Measurements from ENCODE around the gene LSG1. TPM values are rescaled to one million over a fixed set of nuclear protein-coding genes. Genes with fewer than 3 reads are reported as not detected.
A peak's percentile ranks its signal among the peaks of the same experiment; 100 is the strongest.

LSG1 gene
- total RNA-seq, 1 donor from 2014 or later, result 41.2 TPM

- Histone ChIP-seq H3K4me3 (peak overlapping the region; percentile 60), H3K9me3 (ENCODE audit: low read depth) (no peaks in the 10 kb centered on the region), H3K36me3 (no peaks in the 10 kb centered on the region), H3K79me2 (ENCODE audit: low read depth) (no peaks in the 10 kb centered on the region), H3F3A (ENCODE audit: low read depth) (peaks cover 19% of the 10 kb centered on the region), H3K27me3 (peaks cover 39% of the 10 kb centered on the region), H3K27ac (no peak overlapping the region), H3K9ac (no peak overlapping the region), H3K4me2 (peak overlapping the region; percentile 83), H3K4me1 (peaks cover 5% of the 10 kb centered on the region), H4K20me1 (ENCODE audit: low read depth) (no peaks in the 10 kb centered on the region), H2AFZ (replicated peaks) (peak overlapping the region; percentile 82)
- peak; percentile 49 for DNase-seq (ENCODE audit: low spot score)
- no peak overlapping the region for H3K27ac Mint-ChIP-seq
- H3K36me3 Mint-ChIP-seq, result no peaks in the 10 kb centered on the region
- TF ChIP-seq CTCF (IDR thresholded peaks at IDR 0.05) (no peak), EZH2 (IDR thresholded peaks at IDR 0.05) (no peak)
- H3K27me3 Mint-ChIP-seq (ENCODE audit: insufficient read depth, low read depth), result peaks cover 24% of the 10 kb centered on the region
- peak overlapping the region; percentile 25 for H3K4me3 Mint-ChIP-seq
- H3K4me1 Mint-ChIP-seq, result peaks cover 51% of the 10 kb centered on the region
- peaks cover 4% of the 10 kb centered on the region for H3K9me3 Mint-ChIP-seq
Observed at GRCh38 chr3:194688200-194688740, 16.3 kb upstream of the LSG1 start.

- H3F3A ChIP-seq (ENCODE audit: low read depth), result peaks cover 19% of the 10 kb centered on the region
- no peak for TF ChIP-seq EZH2phosphoT487 (IDR thresholded peaks at IDR 0.05)
- TF ChIP-seq CTCF (IDR thresholded peaks at IDR 0.05), result peak; percentile 68
- TF ChIP-seq EZH2 (IDR thresholded peaks at IDR 0.05), result no peak
- no peaks in the 10 kb centered on the region for H4K20me1 ChIP-seq (ENCODE audit: low read depth)
- H3K9me3 Mint-ChIP-seq, result peaks cover 4% of the 10 kb centered on the region
- peaks cover 24% of the 10 kb centered on the region for H3K27me3 Mint-ChIP-seq (ENCODE audit: insufficient read depth, low read depth)
- peaks cover 5% of the 10 kb centered on the region for H3K4me1 ChIP-seq
- H3K4me1 Mint-ChIP-seq, result peaks cover 52% of the 10 kb centered on the region
- H3K36me3 Mint-ChIP-seq, result no peaks in the 10 kb centered on the region
- H3K4me3 Mint-ChIP-seq, result peak overlapping the region; percentile 92
- H3K27ac Mint-ChIP-seq, result no peak overlapping the region
- peak overlapping the region; percentile 82 for H2AFZ ChIP-seq (replicated peaks)
- H3K4me2 ChIP-seq, result peak overlapping the region; percentile 83
- peak; percentile 96 for DNase-seq (ENCODE audit: low spot score)
- H3K79me2 ChIP-seq (ENCODE audit: low read depth), result no peaks in the 10 kb centered on the region
- H3K9me3 ChIP-seq (ENCODE audit: low read depth), result no peaks in the 10 kb centered on the region
- H3K9ac ChIP-seq, result no peak overlapping the region
- H3K36me3 ChIP-seq, result no peaks in the 10 kb centered on the region
- H3K27ac ChIP-seq, result no peak overlapping the region
- H3K4me3 ChIP-seq, result peak overlapping the region; percentile 60
- peaks cover 39% of the 10 kb centered on the region for H3K27me3 ChIP-seq
Observed at GRCh38 chr3:194687638-194688199, 15.7 kb upstream of the LSG1 start.

- peaks cover 24% of the 10 kb centered on the region for H3K27me3 Mint-ChIP-seq (ENCODE audit: insufficient read depth, low read depth)
- peaks cover 39% of the 10 kb centered on the region for H3K27me3 ChIP-seq
- no peak overlapping the region for H3K27ac Mint-ChIP-seq
Observed at GRCh38 chr3:194686816-194687637, 15.0 kb upstream of the LSG1 start.

More at GRCh38 chr3:194686816-194687637, 15.0 kb upstream of the LSG1 start:
- Mint-ChIP-seq H3K4me3 (peak overlapping the region; percentile 92), H3K4me1 (peaks cover 52% of the 10 kb centered on the region), H3K9me3 (peaks cover 4% of the 10 kb centered on the region), H3K36me3 (no peaks in the 10 kb centered on the region)
- H3K36me3 ChIP-seq, result no peaks in the 10 kb centered on the region
- H3K4me2 ChIP-seq, result peak overlapping the region; percentile 83
- peak overlapping the region; percentile 60 for H3K4me3 ChIP-seq
- H3F3A ChIP-seq (ENCODE audit: low read depth), result peaks cover 19% of the 10 kb centered on the region
- H2AFZ ChIP-seq (replicated peaks), result peak overlapping the region; percentile 82
- no peak overlapping the region for H3K9ac ChIP-seq
- TF ChIP-seq EZH2phosphoT487 (IDR thresholded peaks at IDR 0.05) (peak; percentile 52), CTCF (IDR thresholded peaks at IDR 0.05) (no peak), EZH2 (IDR thresholded peaks at IDR 0.05) (peak; percentile 88)
- peak; percentile 89 for DNase-seq (ENCODE audit: low spot score)
- H3K79me2 ChIP-seq (ENCODE audit: low read depth), result no peaks in the 10 kb centered on the region
- H3K9me3 ChIP-seq (ENCODE audit: low read depth), result no peaks in the 10 kb centered on the region
- peaks cover 5% of the 10 kb centered on the region for H3K4me1 ChIP-seq
- H4K20me1 ChIP-seq (ENCODE audit: low read depth), result no peaks in the 10 kb centered on the region
- H3K27ac ChIP-seq, result no peak overlapping the region

Data from neural progenitor cell (in vitro differentiated cells).